HG02884 (cell line): ENCODE measurements around the gene PTPRR.
"Not testable (repeated sequence)": the region's sequence is repeated elsewhere in the genome, so short reads cannot be mapped to it uniquely, and the experiment has no call there.

Experiments
- ATAC-seq: cut with Tn5 transposase; IDR thresholded peaks from one replicate; pipeline ENCODE4 v1.9.1; 2021; ENCODE audit warnings: mild to moderate bottlenecking, moderate library complexity; ENCODE audit not compliant: unreplicated experiment

PTPRR gene

GRCh38 chr12:70842942-70843341 lies 77.6 kb downstream of the PTPRR start:
- ATAC-seq = no peak

GRCh38 chr12:70842136-70842535 lies 78.4 kb downstream of the PTPRR start:
- no peak for ATAC-seq

- no peak for ATAC-seq
These were observed 79.7 kb downstream of the PTPRR start for GRCh38 chr12:70840656-70841350.

DNA sequence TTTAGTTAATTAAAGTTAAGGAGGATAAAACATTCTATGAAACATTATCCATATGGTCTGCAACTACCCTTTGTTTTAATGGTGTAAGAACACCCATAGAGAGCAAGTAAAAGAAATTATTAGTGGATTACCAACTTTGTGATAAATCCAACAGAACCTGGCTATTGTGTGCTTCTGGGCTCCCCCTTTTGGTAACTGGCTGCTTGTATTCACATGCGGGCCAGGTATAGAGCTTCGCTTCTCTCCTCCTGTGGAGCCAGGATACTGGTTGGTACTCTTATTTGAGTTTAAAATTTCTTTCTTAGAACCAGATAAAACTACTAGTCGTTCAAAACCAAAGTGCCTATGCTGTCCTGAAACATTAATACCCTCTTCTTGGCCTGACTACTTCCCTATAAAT lies 81.0 kb downstream of the PTPRR start:
- no peak for ATAC-seq

GRCh38 chr12:70838127-70838526 lies 82.4 kb downstream of the PTPRR start:
- ATAC-seq = no peak

GRCh38 chr12:70837026-70837425 lies 83.5 kb downstream of the PTPRR start:
- ATAC-seq = no peak

GRCh38 chr12:70835948-70836347 lies 84.6 kb downstream of the PTPRR start:
- ATAC-seq = no peak

GRCh38 chr12:70831543-70831942 lies 89.0 kb downstream of the PTPRR start:
- ATAC-seq = no peak

DNA sequence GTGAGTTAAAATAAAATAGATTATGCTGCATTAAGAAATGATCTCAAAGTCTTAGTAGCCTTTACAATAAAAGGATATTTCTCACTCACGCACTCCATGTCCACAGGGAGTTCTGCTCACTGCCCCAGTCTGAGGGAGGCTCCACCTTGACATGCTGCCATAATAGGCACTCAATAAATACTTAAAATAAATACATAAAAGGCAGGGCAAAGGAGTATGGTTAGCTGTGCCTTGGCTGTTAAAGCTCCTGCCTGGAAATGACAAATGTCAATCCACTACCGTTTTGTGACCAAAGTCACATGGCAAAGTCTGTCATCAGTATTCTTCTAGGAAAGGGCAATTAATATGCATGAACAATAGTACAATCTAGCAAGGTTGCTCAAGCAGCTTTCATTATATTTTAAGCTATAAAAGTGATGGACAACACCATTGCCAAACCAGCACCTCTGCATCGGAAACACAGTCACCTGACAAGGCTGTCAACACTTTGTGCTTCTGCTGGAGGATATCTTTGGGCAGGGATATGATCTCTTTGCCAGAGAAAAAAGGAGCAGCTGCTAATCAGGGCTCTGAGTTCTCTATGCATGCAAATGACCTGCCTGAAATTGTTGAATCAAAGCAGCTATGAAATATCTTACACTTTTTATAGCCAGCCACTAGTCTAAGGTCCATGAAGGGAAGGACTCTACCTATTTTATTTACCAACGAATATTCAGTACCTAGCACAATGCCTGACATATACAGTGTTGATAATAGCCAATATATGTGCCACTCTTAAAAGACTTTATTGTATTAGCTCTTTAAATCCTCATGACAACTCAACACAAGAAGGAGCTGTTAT lies 90.1 kb downstream of the PTPRR start:
- no peak for ATAC-seq

- ATAC-seq = no peak
These were observed 91.5 kb downstream of the PTPRR start for GRCh38 chr12:70829070-70829469.

DNA sequence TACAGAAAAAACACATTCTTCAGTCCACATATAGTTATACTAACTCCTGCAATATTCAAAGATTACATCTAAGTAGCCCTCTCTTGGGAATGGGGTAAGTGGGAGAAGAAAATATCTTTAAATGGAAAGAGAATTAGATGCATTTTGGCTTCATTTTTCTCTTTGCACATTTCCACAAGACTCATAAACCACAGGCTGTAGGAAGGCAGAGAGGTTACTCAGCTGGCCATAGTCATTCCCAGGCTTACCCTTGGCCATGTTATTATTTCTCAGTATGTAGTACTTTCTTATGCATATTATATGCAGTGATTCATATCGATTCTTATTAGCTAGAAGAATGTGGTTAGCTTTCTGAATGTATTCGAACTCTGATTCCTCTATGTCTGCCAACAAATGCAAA lies 92.2 kb downstream of the PTPRR start:
- ATAC-seq = no peak

GRCh38 chr12:70826156-70826555 lies 94.4 kb downstream of the PTPRR start:
- ATAC-seq = no peak

GRCh38 chr12:70824511-70824910 lies 96.0 kb downstream of the PTPRR start:
- ATAC-seq = no peak

DNA sequence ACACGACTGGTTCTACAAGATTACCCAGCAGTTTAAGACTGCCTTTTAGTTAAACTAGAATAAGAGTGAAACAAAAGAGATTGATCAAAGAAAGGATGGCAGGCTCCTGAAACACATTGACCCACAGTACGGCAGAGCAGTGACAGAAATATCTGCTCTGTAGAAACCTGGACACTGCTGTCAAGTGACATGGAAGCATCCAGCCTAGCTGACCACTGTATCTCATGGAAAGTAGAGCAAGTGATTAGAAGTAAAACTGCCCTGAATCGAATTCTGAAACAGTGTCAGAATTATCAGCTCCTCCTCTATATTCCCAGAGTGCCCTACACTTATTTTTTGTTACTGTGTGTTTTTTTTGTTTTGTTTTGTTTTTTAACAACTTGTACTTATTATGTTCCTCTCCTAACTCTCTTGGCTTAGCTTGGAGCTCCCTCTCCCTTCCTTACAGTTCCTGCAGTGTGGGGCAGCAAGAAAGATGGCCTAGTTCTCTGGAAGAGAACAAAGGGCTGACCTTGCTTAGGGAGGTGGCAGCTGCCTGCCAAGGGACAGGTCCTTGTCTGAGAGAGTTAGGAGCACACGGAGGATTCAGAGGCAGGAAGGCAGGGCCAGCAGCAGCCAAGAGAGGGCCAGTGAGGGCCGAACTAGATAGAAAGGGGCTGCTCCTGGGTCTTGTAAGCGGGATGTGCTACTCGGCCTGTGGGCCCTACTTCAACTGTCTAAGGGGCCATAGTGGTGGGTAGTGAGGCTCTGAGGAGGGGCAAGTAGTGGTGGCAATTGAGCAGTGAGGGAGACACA lies 97.2 kb downstream of the PTPRR start:
- ATAC-seq = no peak

DNA sequence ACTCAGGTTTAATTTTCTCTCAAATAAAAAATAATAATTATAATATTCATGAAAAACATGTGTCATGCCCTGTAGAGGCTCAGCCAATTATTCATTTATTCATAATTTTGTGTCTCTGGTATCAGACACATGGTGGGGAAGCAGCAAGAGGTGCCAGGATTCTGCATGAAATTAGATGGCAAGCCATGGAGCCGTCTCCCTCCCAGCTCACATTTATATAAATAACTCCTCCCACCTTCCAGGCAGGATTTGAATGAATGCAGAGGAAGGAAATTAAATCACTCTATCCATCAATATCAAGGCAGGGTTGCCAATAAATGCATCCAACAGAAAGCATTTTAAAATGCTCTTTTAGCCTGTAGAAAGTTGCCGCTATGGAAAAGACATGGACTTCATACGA lies 98.1 kb downstream of the PTPRR start:
- ATAC-seq = no peak

GRCh38 chr12:70815971-70816391 lies 104.6 kb downstream of the PTPRR start:
- no peak for ATAC-seq

- ATAC-seq = no peak
These were observed 105.5 kb downstream of the PTPRR start for GRCh38 chr12:70815056-70815455.

DNA sequence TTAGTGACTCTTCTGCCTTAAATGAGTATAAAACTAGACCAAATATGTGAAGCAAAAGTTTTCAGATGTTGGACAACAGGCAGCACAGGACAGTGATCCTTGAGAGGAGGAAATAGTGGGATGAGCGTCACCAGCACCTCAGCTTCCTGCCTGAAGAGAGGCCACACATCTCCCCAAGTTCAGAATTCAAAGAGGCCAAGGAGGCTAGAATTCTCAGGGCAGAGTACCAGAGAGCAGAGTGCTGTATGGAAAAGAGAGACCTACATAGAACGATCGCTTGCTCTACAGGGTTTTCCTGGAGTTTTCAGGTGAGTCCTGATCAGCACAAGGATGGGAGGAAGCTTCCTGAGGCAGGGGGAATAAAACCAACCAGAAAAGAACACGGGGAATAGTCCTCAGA lies 107.0 kb downstream of the PTPRR start:
- ATAC-seq = no peak

DNA sequence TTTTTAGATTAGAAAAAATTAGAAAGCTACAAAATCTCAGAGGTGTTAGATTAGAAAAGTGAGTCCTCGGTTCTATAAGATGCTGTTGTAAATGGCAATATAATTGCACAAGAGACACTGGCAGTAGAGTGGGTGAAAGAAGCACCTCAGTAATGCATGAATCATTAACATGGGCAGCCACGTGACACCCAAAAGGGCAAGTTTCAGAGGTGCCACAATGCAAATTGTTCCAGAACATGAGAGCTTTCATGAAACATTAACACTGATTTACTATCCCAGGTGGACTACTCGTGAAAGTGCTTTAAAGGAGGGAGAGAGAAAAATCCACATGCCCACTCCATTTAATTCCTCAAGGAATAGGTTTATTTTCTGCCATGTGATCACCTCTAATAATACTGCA lies 108.4 kb downstream of the PTPRR start:
- no peak for ATAC-seq

DNA sequence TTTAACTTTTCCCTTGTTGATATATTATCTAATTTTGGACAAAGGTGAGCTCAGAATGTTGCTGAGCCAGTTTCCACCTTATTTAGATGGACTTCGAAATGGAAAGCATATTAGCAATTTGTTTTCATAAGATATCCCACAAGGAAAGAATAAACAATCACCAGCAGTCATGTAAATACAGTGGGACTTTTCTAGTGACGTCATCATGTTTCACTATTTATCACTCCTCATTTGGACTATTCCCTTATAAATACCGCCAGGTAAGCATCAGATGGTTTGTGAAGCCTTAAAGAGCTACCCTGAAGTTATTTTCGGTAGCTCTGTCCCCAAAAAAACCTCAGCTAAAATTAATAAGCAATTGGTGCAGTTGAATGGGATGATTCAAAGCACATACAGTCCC lies 110.7 kb downstream of the PTPRR start:
- ATAC-seq = no peak

DNA sequence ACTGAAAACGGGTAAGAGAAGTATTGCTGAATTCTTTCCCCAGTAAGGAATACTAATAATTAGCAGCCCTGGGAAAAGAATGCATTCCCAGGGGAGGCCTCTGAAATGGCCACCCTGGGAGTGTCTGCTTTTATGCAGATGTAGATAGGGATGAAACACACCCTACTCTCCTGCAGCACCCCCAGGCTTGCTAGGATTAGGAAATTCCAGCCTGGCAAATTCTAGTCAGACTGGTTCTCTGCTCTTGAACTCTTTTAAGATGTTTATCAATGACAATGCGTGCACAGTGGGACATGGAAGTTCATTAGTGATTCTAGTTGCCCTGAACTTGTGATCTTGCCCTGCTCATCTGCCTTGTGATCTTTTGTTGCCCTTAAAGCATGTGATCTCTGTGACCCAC lies 112.5 kb downstream of the PTPRR start:
- ATAC-seq = not testable (repeated sequence)

DNA sequence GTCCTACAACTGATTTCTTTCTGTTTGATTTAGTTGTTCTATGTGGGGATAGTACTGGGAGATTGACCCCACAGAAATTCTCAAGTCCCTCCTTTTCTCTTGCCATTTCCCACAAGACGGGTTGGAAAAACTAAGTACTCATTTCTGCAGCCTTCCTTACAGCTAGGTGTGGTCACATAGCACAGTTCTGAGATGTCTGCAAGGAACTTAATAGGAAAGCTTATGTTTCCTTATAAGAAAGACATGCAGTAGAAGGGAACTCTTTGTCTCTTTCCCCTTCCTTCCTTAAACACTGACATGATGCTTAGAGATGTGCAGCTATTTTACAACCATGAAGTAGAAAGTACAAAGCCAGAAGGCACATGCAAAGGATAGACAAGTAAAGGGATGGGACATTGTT lies 113.7 kb downstream of the PTPRR start:
- no peak for ATAC-seq
